ENCODE data around the gene KCNE3. TPM values are rescaled to one million over a fixed set of nuclear protein-coding genes. Genes with fewer than 3 reads are reported as not detected.

Gene KCNE3
- total RNA-seq, 1 donor from 2014 or later, result 1.2 TPM

DNA sequence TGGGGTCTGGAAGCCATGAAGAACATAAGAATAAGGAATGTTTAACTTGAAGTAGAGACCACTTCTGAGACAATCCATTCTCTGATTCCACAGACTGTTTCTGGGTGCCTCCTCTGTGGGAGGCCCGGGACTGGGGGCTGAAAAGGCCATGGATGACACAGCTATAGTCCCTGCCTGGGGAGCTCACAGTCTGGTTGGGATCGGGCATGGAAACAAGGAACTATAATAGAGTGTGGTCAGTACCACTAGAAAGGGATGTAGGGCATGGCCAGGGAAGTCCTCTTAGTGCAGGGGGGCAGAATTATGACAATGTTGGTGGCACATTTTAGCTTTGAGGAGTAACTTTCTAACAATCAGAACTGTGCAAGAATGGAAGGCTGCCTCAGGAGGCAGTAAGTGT, 9.2 kb upstream of the KCNE3 start:
- Mint-ChIP-seq H3K27ac (no peak overlapping the region), H3K27me3 (ENCODE audit: insufficient read depth, low read depth) (no peaks in the 10 kb centered on the region), H3K4me1 (no peaks in the 10 kb centered on the region), H3K9me3 (no peaks in the 10 kb centered on the region), H3K4me3 (no peak overlapping the region), H3K36me3 (no peaks in the 10 kb centered on the region)
- Histone ChIP-seq H3K36me3 (no peaks in the 10 kb centered on the region), H3K4me3 (no peak overlapping the region), H3K27ac (no peak overlapping the region), H3F3A (ENCODE audit: low read depth) (no peaks in the 10 kb centered on the region), H3K9ac (no peak overlapping the region), H3K27me3 (no peaks in the 10 kb centered on the region), H4K20me1 (ENCODE audit: low read depth) (no peaks in the 10 kb centered on the region), H3K4me1 (no peaks in the 10 kb centered on the region), H2AFZ (replicated peaks) (no peak overlapping the region), H3K9me3 (ENCODE audit: low read depth) (no peaks in the 10 kb centered on the region), H3K4me2 (no peak overlapping the region), H3K79me2 (ENCODE audit: low read depth) (no peaks in the 10 kb centered on the region)
- no peak for DNase-seq (ENCODE audit: low spot score)
- TF ChIP-seq EZH2 (IDR thresholded peaks at IDR 0.05) (no peak), EZH2phosphoT487 (IDR thresholded peaks at IDR 0.05) (no peak)
- TF ChIP-seq, protein P1, sequence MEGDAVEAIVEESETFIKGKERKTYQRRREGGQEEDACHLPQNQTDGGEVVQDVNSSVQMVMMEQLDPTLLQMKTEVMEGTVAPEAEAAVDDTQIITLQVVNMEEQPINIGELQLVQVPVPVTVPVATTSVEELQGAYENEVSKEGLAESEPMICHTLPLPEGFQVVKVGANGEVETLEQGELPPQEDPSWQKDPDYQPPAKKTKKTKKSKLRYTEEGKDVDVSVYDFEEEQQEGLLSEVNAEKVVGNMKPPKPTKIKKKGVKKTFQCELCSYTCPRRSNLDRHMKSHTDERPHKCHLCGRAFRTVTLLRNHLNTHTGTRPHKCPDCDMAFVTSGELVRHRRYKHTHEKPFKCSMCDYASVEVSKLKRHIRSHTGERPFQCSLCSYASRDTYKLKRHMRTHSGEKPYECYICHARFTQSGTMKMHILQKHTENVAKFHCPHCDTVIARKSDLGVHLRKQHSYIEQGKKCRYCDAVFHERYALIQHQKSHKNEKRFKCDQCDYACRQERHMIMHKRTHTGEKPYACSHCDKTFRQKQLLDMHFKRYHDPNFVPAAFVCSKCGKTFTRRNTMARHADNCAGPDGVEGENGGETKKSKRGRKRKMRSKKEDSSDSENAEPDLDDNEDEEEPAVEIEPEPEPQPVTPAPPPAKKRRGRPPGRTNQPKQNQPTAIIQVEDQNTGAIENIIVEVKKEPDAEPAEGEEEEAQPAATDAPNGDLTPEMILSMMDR (IDR thresholded peaks at IDR 0.05), result no peak

DNA sequence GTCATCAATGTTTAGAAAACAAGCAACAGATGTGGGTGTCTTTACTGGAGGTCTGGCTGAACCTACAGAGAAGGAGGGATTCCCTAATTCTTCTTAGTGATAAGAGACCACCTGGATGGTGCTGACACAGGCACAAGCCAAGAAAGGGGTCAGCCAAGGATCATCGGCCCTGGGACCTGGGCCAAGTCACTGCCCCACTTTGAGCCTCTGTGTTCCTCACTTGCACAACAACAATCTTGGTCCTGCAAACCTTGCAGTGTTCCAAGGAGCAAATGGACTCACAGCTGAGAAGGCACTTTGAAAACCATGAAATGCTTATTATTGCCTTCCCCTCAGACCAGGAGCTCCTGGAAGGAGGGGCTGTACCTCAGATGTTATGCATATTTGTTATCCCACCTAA, 7.0 kb upstream of the KCNE3 start:
- Histone ChIP-seq H3K27ac (no peak overlapping the region), H3K79me2 (ENCODE audit: low read depth) (no peaks in the 10 kb centered on the region), H3K27me3 (no peaks in the 10 kb centered on the region), H3F3A (ENCODE audit: low read depth) (no peaks in the 10 kb centered on the region), H3K9me3 (ENCODE audit: low read depth) (no peaks in the 10 kb centered on the region), H3K9ac (no peak overlapping the region), H3K36me3 (no peaks in the 10 kb centered on the region), H4K20me1 (ENCODE audit: low read depth) (no peaks in the 10 kb centered on the region), H2AFZ (replicated peaks) (no peak overlapping the region), H3K4me3 (no peak overlapping the region), H3K4me1 (no peaks in the 10 kb centered on the region), H3K4me2 (no peak overlapping the region)
- TF ChIP-seq EZH2 (IDR thresholded peaks at IDR 0.05) (no peak), EZH2phosphoT487 (IDR thresholded peaks at IDR 0.05) (no peak)
- TF ChIP-seq, protein P1 (IDR thresholded peaks at IDR 0.05), result no peak
- Mint-ChIP-seq H3K27ac (no peak overlapping the region), H3K27me3 (ENCODE audit: insufficient read depth, low read depth) (no peaks in the 10 kb centered on the region), H3K9me3 (no peaks in the 10 kb centered on the region), H3K4me1 (no peaks in the 10 kb centered on the region), H3K4me3 (no peak overlapping the region), H3K36me3 (no peaks in the 10 kb centered on the region)
- DNase-seq (ENCODE audit: low spot score), result no peak

DNA sequence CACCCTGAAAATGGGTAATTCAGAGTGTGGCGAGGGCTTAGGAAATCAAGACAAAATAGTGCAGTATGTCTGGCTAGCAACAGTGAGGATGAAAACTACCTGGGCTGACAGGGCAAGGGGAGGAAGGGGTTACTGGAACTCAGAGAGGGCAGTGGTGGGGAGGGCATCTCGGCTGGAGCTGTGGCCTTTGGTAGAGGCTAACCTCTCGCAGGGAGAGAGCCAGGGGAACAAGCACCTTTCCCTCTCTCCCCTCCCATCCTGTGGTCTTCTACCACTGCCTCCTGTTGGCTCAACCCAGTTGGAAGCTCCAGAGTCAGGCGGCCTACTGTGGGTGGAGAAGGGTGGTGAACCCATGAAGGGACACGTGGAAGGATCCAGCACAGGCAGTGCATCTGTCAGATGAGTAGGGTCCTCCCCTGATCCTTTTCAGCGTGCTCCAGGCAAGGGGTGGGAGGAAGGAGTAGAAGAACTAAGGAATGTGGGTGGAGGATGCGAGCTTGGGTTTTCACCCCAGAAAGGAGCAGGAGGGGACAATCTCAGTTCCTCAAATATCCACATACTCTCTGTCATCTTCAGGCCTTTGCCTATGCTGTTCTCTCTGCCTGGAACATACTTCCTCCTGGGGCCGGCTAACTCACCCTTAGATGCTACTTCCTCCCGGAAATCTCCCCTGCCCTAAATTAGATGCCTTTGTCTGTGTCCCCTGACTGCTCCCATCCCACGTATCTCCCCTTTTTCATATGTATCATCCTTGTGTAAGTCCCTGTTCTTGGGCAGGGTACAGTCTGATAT, 6.2 kb upstream of the KCNE3 start:
- no peaks in the 10 kb centered on the region for H3K9me3 Mint-ChIP-seq
- no peak overlapping the region for H3K27ac Mint-ChIP-seq

More for the DNA sequence above, 6.2 kb upstream of the KCNE3 start:
- H3K79me2 ChIP-seq (ENCODE audit: low read depth), result no peaks in the 10 kb centered on the region
- Mint-ChIP-seq H3K4me3 (no peak overlapping the region), H3K27me3 (ENCODE audit: insufficient read depth, low read depth) (no peaks in the 10 kb centered on the region), H3K4me1 (peaks cover 2% of the 10 kb centered on the region), H3K36me3 (no peaks in the 10 kb centered on the region)
- no peak overlapping the region for H3K4me3 ChIP-seq
- DNase-seq (ENCODE audit: low spot score), result no peak
- H3K27me3 ChIP-seq, result peaks cover 4% of the 10 kb centered on the region
- no peak overlapping the region for H2AFZ ChIP-seq (replicated peaks)
- H3K9me3 ChIP-seq (ENCODE audit: low read depth), result no peaks in the 10 kb centered on the region
- H3K27ac ChIP-seq, result no peak overlapping the region
- H3K4me2 ChIP-seq, result no peak overlapping the region
- H3K4me1 ChIP-seq, result no peaks in the 10 kb centered on the region
- H3F3A ChIP-seq (ENCODE audit: low read depth), result no peaks in the 10 kb centered on the region
- no peaks in the 10 kb centered on the region for H4K20me1 ChIP-seq (ENCODE audit: low read depth)
- no peaks in the 10 kb centered on the region for H3K36me3 ChIP-seq
- no peak for TF ChIP-seq EZH2 (IDR thresholded peaks at IDR 0.05)
- no peak for TF ChIP-seq EZH2phosphoT487 (IDR thresholded peaks at IDR 0.05)
- TF ChIP-seq, protein P1 (IDR thresholded peaks at IDR 0.05), result no peak
- H3K9ac ChIP-seq, result no peak overlapping the region

Measured in neural progenitor cell (in vitro differentiated cells).